GM19193 (cell line): ENCODE measurements around the gene CCL5.

ENCODE experiments used
- POLR2A ChIP-seq: IDR thresholded peaks from 4 replicates; pipeline ENCODE4 v1.6.1; 2011; ENCODE audit not compliant: insufficient read depth, insufficient read length; ENCODE audit errors: extremely low read depth

Gene CCL5

DNA sequence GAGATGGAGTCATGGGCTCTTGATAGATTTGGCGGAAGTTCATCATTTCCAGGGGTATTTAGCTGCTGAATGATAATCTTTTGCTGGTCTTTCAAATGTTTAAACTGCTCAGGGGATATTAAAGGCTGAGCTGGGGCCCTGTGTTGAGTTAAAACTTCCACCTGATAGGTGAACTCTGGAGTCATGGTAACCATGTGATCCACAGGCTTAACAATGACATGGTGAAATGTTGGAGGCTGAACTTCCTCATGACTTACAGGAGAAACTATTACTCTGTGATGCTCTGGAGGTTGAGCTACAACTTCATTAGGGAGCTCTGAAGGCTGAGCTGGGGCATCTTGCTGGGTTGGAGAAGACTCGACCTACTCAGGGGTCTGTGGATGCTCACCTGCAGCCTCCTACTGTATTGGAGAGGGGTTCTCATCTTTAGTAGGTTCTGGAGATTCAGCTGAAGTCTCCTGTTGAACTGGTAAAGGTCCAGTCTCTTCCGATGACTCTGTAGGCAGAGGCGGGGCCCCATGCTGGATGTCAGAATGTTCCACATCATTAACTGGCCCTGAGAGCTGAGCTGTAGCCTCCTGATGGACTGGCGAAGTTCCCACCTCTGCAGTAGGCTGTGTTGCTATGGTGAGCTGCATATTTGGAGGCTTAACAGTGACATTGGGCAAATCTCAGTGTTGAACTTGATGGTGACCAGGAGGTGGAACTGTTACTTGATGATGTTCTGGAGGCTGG, 26.2 kb upstream of the CCL5 start:
- no peak for TF ChIP-seq POLR2A

DNA sequence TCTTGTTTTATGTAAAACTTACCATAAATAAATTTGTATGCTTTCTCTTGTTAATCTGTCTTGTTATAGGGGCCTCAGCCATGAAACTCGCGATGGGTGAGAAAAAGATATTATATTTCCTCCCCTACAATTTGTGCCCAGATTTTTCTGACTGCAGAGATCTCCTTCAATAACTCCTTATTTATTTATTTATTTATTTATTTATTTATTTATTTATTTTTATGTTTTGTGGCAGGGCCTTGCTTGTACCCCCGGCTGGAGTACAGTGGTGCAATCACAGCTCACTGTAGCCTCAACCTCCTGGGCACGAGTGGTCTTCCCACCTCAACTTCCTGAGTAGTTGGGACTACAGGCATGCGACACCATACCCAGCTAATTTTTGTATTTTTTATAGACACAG, 23.3 kb upstream of the CCL5 start:
- TF ChIP-seq POLR2A: no peak

DNA sequence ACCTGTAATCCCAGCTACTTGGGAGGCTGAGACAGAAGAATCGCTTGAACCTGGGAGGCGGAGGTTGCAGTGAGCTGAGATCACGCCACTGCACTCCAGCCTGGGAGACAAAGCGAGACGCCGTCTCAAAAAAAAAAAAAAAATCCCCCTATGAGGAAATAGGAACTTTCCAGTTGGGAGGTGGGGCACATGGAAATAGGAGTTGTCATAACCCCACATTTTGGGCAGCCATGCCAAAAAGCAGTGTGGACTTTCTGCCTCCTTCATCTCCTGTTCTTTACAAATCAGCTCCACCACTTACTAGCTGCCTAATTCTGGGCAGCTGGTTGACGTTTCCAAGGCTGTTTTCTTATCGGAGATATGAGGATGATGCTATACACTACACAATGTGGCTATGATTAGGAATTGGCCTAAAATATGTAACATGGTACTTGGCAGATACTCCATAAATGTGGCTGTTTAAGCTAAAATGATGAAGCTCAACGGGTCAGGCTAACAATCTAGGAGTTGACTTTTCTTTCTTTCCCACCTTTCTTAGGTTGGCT, 21.5 kb upstream of the CCL5 start:
- no peak for TF ChIP-seq POLR2A

DNA sequence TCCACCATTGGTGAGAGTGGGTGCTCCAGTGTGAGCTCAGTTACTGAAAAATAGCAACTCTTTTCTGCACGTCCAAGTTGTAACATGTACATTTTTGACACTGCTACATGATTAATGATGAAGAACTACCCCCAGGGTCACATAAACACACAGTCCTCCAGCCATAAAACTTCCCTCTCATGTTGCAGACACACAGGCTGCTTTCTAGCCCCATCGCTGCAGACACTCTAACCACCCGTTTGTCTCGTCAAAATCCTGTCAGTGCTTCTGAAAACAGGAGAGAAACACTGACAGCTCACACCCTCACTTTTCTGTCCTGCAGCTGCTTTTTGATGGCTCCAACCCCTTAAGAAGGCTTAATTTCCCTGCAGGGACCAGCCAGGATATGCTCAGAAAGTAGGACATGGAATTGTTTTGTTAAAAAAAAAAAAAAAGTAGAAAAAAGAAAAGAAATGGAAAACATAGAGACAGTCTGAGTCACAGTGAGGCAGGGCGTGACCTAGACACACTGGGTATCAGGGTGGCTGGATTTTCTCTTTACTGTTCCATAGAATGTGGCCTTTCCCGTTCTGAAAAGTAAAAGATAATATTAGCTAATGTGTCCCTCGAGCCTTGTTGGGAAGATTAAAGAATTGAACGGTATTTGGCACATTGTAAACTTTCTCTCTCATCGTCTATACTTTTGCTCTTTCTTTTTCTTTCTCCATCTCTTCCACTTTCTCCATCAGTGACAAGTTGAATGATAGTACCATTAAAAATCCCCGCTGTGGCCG, 20.7 kb upstream of the CCL5 start:
- no peak for TF ChIP-seq POLR2A

DNA sequence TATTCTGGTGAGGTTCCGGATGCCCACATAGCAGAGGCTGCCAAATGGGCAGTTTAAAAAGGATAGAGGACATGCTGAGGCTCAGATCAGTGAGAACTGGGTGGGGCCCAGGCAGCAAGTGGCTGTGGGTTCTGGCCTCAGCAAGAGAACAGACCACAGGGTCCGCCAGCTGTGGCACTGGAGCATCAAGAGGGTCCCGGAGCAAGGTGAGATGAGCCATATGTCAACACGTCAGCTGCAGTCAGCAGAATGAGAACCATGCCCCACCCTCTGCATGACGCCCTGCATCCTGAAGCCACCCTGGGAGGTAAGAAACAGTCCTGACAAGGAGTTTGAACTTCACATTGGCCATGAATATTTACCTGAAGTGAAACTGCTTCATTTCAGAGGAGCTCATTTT, 20.1 kb upstream of the CCL5 start:
- no peak for TF ChIP-seq POLR2A

DNA sequence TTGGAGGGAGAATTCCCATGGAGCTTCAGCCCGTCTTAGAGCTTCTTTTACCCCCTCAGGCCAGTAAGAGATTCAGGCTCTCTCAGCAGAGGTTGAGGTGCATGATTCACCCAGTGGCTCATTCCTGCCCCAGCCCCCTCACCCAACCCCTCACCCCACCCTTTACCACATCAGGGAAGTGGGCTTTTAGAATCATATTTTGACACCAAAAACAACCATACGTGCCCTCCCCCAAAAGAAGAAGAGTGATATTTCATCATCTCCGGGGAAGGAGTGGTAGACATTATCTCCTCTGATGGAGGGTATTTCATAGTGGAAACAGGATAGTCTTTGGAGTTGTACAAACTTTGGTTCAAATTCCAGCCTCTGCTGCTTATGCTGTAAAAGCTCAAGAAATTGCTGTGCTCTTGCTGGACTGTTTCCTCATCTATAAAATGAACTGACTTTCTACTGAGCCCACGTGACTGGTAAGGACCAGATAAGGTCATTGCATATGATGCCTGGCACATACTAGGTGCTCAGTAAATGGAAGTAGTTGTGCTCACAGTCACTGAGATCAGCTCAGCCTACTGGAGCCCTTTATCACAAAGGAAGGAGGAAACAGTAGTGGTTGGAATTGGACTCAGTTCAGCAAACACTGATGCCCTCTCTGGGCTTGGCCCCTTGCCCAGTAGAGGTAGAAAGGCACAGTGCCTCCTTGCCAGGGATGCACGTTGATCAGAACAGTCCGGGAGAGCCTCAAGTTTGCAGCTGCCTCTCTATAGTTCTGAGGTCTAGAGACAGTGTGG, 18.3 kb upstream of the CCL5 start:
- TF ChIP-seq POLR2A: no peak

DNA sequence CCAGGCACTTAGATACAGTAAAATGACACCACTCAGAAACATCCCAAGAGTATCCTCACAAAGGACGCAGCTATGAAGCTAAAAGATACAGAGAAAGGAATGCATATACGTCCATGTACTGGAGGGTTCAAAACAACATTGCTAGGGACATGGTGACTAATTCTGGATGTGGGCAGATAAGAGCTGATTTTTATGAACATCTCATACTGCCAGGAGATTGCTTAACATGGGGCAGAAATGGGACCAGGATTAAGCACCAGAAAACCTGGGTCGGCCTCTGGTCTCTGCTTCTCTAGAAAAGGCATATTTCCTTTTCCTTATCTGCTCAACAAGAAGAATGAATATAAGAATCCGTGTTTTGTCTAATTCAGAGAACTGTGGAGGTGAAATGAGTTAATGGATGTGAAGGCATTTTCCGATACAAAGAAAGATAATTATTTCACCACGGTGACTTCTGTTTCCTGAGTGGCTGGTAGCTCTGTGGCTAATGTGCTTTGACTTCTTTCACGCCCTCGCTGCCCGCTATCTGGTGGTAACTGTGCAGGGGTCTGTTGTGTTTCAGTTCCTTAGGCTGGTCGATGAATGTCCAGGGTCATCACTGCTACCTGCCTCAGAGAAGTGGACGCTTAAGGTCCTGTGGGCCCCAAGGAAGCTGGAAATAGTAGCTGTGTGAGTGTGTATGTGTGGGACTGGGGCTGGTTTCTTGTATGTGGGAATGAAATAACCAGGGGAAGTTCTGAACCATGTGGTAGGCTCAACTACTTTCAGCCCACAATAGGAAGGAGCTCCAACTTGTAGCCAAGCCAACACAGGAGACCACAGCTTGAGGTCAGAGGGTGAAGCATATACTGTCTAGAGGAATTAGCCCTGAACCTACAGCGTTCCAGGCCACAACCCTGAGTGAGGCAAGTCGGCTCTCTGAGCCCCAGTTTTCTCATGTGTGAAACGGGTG, 15.8 kb upstream of the CCL5 start:
- TF ChIP-seq POLR2A: no peak

DNA sequence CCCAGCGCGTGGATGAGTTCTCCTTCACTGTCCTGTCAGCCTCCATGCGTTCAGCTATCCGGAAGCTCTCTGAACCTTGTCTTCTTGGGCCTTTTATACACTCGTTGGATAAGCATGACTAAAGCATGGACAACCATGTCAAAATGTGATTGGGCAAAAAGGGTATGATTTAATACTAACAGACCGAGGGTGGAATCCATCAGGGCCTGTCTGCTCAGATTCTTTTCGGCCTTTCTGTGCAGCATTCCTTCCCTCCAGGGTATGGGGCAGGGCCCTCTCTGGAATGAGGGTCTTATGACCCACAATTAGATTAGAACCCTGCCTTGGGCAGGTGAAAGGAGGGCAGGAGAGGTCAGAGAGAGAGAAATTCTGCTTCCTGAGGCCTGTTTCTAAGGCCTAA, 14.0 kb upstream of the CCL5 start:
- TF ChIP-seq POLR2A: no peak

DNA sequence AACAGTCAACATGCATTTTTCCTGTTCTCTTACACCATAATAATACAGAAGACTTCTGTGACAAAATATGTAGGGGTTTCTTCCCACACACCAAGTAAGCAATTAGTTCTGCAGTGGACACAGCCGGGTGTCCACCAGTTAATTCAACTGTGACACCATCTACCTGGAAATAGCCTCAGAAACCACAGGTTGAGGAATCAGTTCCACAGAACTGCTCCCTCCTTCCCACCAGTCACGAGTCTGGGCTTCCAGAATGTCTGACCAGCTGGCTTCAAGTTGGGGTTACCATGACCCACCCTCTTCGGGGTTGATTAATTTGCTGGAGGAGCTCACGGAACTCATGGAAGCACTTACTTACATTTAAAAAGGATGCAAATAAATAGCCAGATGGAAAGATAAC, 13.6 kb upstream of the CCL5 start:
- TF ChIP-seq POLR2A: no peak

DNA sequence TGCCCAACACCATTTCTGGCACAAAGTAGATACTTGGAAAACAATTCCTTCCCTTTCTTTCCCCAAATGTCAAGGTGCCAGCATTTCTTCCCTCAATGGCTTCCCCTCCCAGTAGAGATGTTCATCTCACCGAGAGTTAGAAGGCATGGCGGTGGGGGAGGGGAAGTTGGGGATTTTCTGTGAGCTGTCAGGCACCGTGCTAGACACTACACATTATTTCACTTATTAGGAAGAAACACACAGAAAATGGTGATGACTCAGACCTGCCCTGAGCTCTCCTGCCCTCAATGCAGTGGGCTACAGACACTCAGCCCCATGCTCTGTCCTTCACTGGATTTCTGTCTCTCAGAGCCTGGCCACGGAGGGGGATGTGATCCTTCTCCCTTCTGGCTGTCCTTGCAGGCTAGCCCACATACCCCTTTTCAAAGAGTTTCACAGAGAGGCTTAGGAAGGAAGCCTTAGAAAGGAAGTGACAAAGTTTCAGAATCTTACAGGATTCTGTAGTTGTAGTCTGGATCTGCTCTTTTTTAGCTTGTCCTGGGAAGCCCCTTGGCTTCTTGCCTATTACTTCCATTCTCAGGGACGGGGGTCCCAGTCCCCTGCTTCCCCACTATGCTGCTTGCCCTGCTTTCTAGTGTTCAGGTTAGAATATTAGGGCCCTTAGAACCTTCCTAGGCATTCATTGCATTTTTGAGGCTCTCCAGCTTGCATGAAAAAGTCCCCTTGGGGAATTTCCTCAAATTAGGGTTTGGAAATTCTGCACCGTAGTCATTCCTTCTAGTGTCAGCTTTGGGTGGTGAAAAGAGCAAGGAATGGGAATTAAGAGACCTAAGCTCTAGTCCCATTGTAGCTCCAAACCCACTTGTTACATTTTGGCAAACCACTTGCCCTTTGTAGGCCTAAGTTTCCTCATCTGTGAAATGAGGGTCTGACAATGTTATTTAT, 12.2 kb upstream of the CCL5 start:
- no peak for TF ChIP-seq POLR2A

DNA sequence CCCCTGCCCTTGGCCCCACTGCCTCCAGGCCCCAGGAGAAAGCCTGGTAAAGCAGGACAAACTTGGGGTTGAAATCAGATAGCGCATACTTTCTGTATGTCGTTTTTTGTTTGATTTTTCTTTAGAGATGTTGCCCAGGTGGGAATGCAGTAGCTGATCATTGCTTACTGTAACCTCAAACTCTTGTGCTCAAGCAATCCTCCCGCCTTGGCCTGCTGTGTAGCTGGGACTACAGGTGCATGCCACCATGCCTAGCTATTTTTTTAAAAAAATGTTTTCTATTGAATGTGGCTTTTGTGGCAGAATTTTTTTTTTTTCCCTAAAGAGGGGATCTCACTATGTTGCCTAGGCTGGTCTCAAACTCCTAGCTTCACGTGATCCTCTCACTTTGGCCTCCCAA, 11.1 kb upstream of the CCL5 start:
- no peak for TF ChIP-seq POLR2A

DNA sequence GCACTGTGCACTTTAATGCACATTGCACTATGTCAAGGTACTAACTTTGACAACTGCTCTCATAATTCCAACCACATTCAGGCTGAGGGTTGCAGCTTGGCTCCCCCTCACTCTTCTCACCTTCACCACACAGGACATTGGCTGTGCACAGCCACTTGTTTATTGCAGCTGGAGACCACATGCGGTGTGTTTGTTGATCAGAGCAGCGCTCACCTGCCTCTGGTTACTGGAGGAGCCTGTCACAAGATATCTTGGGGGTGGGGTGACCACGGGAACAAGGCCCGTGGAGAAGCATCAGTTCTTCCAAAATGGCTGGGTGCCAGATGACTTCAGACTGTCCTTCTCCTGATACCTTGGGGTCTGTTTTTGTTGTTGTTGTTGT, 10.6 kb upstream of the CCL5 start:
- no peak for TF ChIP-seq POLR2A

DNA sequence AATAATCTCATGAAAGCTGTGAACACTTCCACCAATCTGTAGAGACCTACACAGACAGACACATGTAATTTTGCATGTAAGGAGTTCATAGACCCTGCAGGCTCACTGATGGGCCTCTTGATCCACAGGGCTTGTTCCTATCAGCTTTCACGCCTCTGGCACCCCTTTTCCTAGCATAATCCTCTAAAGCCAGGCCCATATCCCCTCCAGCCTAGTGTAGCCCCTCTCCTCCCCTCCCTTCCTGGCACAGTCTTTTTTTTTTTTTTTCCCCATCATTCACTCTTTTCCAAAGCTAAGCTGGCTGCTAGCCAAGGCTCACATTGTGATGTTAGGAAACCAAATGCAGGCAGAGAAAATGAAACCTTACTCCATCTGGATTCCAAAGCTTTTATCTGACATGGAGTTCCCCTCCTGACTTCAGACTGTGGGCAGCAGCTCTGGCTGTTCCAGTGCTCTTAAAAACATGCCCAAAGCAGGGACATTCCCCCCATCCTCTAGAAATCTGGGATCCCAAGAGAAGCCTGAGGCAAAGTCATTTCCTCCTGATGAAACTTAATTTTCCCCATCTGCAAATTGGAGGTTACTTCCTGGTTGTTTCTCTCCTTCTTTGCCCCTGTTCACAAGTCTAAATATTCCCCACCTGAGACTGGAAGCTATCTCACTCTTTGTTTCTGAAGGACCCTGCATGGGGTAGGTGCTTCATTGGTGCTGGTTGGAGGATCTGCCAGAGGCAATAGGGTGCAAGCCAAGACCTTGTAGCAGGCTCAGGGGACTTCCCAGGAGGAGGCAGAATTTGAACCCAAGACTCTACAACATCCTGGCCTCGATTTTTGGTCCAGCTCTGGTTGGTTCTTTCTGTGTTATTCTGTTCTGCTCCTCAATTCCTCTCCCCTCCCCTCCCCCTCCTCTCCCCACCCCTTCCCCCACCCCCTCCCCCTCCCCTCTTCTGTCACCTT, 9.9 kb upstream of the CCL5 start:
- TF ChIP-seq POLR2A: no peak

DNA sequence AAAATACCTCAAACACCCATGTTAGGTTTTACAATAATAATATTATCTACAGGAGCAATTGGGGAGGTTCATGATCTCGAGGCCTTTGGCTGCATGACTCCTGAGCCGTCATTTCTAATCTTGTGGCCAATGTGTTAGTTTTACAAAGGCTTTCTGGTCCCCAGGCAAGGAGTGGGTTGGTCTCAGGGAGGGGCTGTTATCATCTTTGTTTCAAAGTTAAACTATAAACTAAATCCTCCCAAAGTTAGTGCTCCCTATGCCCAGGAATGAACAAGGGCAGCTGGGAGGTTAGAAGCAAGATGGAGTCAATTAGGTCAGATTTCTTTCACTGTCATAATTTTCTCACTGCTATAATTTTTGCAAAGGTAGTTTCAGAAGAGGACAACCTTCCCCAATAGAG, 9.1 kb upstream of the CCL5 start:
- TF ChIP-seq POLR2A: no peak
